OCI-LY1 (cell line): Measurements from ENCODE around the gene ANKRD11.

Experiments used
- H2AFZ ChIP-seq: fragments of 200-600 bp; sonication (generic), shearing (Covaris generic); 2 replicates; pipeline ENCODE4 v1.6.0; 2014; ENCODE audit warnings: antibody characterized with exemption, mild to moderate bottlenecking, low read length
- H3F3A ChIP-seq: fragments of 200-600 bp; sonication (generic), shearing (Covaris generic); 2 replicates; pipeline ENCODE4 v1.6.0; 2014; ENCODE audit warnings: mild to moderate bottlenecking, antibody characterized with exemption, low read length, moderate library complexity; ENCODE audit not compliant: insufficient read depth
- H3K27ac ChIP-seq: fragments of 200-600 bp; sonication (generic); 2 replicates; pipeline ENCODE4 v1.5.1; 2014; ENCODE audit warnings: low read length, mixed run types, mild to moderate bottlenecking, low read depth; ENCODE audit not compliant: poor library complexity, severe bottlenecking
- H3K27me3 ChIP-seq: fragments of 200-600 bp; sonication (generic); 2 replicates; pipeline ENCODE4 v1.6.0; 2014; ENCODE audit warnings: antibody characterized with exemption, mild to moderate bottlenecking, low read length, moderate library complexity; ENCODE audit not compliant: insufficient read depth
- H3K36me3 ChIP-seq: fragments of 200-600 bp; sonication (generic); 2 replicates; pipeline ENCODE4 v1.6.1; 2014; ENCODE audit warnings: mild to moderate bottlenecking, antibody characterized with exemption, low read length, moderate library complexity, mixed read lengths; ENCODE audit not compliant: insufficient read depth
- H3K4me1 ChIP-seq: fragments of 200-600 bp; sonication (generic); 2 replicates; pipeline ENCODE4 v1.5.1; 2014; ENCODE audit warnings: mild to moderate bottlenecking, low read length, moderate library complexity; ENCODE audit not compliant: insufficient read depth, severe bottlenecking
- H3K4me2 ChIP-seq: fragments of 200-600 bp; sonication (generic), shearing (Covaris generic); 2 replicates; pipeline ENCODE4 v1.6.1; 2014; ENCODE audit warnings: low read length
- H3K4me3 ChIP-seq: fragments of 200-600 bp; sonication (generic); 2 replicates; pipeline ENCODE4 v1.5.1; 2014; ENCODE audit warnings: low read length, low read depth, mild to moderate bottlenecking, mixed read lengths; ENCODE audit not compliant: poor library complexity, severe bottlenecking
- H3K79me2 ChIP-seq: fragments of 200-600 bp; shearing (Covaris generic); 2 replicates; pipeline ENCODE4 v1.6.1; 2016; ENCODE audit warnings: mixed run types, low read length, mixed read lengths; ENCODE audit not compliant: insufficient read depth
- H3K9ac ChIP-seq: fragments of 200-600 bp; sonication (generic), shearing (Covaris generic); 2 replicates; pipeline ENCODE4 v1.6.1; 2014; ENCODE audit warnings: mild to moderate bottlenecking, low read length, mixed read lengths
- H3K9me2 ChIP-seq: fragments of 200-600 bp; sonication (generic), shearing (Covaris generic); 2 replicates; pipeline ENCODE4 v1.6.1; 2014; ENCODE audit warnings: low read depth, mild to moderate bottlenecking, low read length, mixed read lengths
- H3K9me3 ChIP-seq: fragments of 200-600 bp; shearing (Covaris generic); 2 replicates; pipeline ENCODE4 v1.6.1; 2014; ENCODE audit warnings: low read length, mixed read lengths
- H4K20me1 ChIP-seq: fragments of 200-600 bp; sonication (generic), shearing (Covaris generic); 2 replicates; pipeline ENCODE4 v1.6.0; 2016; ENCODE audit warnings: mild to moderate bottlenecking, low read length; ENCODE audit not compliant: insufficient read depth
- CTCF ChIP-seq: fragments of 200-600 bp; sonication (generic), shearing (Covaris generic); IDR thresholded peaks from 2 replicates; pipeline ENCODE4 v1.5.1; 2017; ENCODE audit warnings: mild to moderate bottlenecking, antibody characterized with exemption, low read length, moderate library complexity, mixed read lengths
- EZH2 ChIP-seq: fragments of 200-600 bp; sonication (generic), shearing (Covaris generic); IDR thresholded peaks from 2 replicates; pipeline ENCODE4 v1.8.0; 2017; ENCODE audit warnings: borderline replicate concordance, mixed run types, mild to moderate bottlenecking, antibody characterized with exemption, low read length, moderate library complexity, mixed read lengths

The ANKRD11 gene

GRCh38 chr16:89402962-89403361 lies 87.4 kb downstream of the ANKRD11 start:
- Histone ChIP-seq H3K4me2 (peak overlapping the region; percentile 24; the same call in 1 of the 2 replicates), H3K27me3 (no peaks in the 10 kb centered on the region), H3K9me2 (no peaks in the 10 kb centered on the region), H3K36me3 (no peaks in the 10 kb centered on the region; the same call in 1 of the 2 replicates), H3K4me3 (no peak overlapping the region), H3F3A (no peaks in the 10 kb centered on the region), H4K20me1 (no peaks in the 10 kb centered on the region), H2AFZ (no peak overlapping the region), H3K9ac (no peak overlapping the region; the same call in 1 of the 2 replicates), H3K79me2 (peaks cover 78% of the 10 kb centered on the region), H3K9me3 (no peaks in the 10 kb centered on the region), H3K27ac (peak overlapping the region; percentile 49), H3K4me1 (peaks cover 45% of the 10 kb centered on the region)
- TF ChIP-seq EZH2 (no peak), CTCF (no peak)

GRCh38 chr16:89401641-89402445 lies 88.5 kb downstream of the ANKRD11 start:
- Histone ChIP-seq H3K4me1 (peaks cover 34% of the 10 kb centered on the region), H2AFZ (no peak overlapping the region), H3K79me2 (peaks cover 78% of the 10 kb centered on the region), H3K9me3 (no peaks in the 10 kb centered on the region), H3K9ac (no peak overlapping the region), H3K4me3 (no peak overlapping the region), H3F3A (no peaks in the 10 kb centered on the region), H3K36me3 (peaks cover 10% of the 10 kb centered on the region; the same call in 1 of the 2 replicates), H3K9me2 (no peaks in the 10 kb centered on the region), H4K20me1 (no peaks in the 10 kb centered on the region), H3K4me2 (no peak overlapping the region), H3K27me3 (no peaks in the 10 kb centered on the region), H3K27ac (no peak overlapping the region)
- TF ChIP-seq CTCF (no peak), EZH2 (no peak)

GRCh38 chr16:89401205-89401604 lies 89.2 kb downstream of the ANKRD11 start:
- Histone ChIP-seq H4K20me1 (no peaks in the 10 kb centered on the region), H3K9ac (no peak overlapping the region), H3K4me2 (no peak overlapping the region), H2AFZ (no peak overlapping the region), H3K79me2 (peaks cover 77% of the 10 kb centered on the region), H3F3A (no peaks in the 10 kb centered on the region), H3K9me2 (no peaks in the 10 kb centered on the region), H3K27me3 (no peaks in the 10 kb centered on the region), H3K9me3 (no peaks in the 10 kb centered on the region), H3K27ac (no peak overlapping the region), H3K4me3 (no peak overlapping the region), H3K4me1 (peaks cover 34% of the 10 kb centered on the region), H3K36me3 (peaks cover 10% of the 10 kb centered on the region; the same call in 1 of the 2 replicates)
- TF ChIP-seq CTCF: no peak
- TF ChIP-seq EZH2: no peak
